Measurements from ENCODE around the gene CELF3.

DNA sequence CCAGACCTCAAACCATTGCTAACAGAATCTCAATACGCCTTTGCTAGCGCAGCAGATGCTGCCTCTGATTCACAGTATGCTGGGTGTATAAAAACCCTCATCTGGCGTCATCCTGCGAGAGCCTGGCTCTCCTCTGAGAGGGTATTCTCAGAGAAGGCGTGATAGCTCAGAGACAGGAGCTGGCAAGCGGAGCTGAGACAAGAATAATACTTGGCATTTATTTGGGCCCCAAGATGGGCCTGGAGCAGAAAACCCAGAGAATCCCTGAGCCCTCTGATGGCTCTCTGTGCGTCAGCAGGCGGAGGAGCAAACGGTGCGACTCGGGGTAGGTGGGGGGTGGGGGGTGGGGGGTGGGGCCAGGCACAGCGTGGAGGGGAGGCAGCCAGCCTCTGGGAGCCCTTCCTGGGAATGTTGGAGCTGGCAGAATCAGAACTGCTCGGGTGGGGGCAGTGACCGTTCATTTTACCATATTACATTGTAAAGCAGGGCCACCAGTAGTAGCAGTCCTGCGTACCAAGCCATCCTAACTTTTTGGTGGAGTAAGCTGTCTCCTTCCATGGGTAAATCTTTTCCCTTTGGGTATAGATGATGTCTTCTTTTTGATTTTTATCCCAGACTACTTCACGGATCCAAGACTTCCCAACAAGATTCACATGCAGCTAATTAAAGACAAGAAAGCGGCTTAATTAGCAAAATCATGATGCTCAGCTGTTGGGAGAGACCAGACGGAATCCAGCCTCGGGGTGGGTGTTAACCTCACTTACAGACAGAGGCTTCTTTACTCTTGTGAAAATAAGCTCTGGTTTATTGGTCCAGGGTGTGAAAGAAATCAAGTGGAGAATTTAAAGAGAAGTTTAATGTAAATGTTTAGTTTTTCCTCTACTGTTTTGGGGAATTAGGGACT is 11.8 kb upstream of the CELF3 start:
- TF ChIP-seq, protein P1, sequence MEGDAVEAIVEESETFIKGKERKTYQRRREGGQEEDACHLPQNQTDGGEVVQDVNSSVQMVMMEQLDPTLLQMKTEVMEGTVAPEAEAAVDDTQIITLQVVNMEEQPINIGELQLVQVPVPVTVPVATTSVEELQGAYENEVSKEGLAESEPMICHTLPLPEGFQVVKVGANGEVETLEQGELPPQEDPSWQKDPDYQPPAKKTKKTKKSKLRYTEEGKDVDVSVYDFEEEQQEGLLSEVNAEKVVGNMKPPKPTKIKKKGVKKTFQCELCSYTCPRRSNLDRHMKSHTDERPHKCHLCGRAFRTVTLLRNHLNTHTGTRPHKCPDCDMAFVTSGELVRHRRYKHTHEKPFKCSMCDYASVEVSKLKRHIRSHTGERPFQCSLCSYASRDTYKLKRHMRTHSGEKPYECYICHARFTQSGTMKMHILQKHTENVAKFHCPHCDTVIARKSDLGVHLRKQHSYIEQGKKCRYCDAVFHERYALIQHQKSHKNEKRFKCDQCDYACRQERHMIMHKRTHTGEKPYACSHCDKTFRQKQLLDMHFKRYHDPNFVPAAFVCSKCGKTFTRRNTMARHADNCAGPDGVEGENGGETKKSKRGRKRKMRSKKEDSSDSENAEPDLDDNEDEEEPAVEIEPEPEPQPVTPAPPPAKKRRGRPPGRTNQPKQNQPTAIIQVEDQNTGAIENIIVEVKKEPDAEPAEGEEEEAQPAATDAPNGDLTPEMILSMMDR (conservative IDR thresholded peaks at IDR 0.05; ENCODE audit: low read depth in 2 of 2): no peak
- TF ChIP-seq EZH2 (IDR thresholded peaks at IDR 0.05; ENCODE audit: low read depth, unreplicated experiment): no peak
